ENCODE data around the gene PIP5KL1. TPM values are rescaled to one million over a fixed set of nuclear protein-coding genes. Genes with fewer than 3 reads are reported as not detected.

PIP5KL1 gene
- total RNA-seq, 1 donor, result 0.42 TPM

DNA sequence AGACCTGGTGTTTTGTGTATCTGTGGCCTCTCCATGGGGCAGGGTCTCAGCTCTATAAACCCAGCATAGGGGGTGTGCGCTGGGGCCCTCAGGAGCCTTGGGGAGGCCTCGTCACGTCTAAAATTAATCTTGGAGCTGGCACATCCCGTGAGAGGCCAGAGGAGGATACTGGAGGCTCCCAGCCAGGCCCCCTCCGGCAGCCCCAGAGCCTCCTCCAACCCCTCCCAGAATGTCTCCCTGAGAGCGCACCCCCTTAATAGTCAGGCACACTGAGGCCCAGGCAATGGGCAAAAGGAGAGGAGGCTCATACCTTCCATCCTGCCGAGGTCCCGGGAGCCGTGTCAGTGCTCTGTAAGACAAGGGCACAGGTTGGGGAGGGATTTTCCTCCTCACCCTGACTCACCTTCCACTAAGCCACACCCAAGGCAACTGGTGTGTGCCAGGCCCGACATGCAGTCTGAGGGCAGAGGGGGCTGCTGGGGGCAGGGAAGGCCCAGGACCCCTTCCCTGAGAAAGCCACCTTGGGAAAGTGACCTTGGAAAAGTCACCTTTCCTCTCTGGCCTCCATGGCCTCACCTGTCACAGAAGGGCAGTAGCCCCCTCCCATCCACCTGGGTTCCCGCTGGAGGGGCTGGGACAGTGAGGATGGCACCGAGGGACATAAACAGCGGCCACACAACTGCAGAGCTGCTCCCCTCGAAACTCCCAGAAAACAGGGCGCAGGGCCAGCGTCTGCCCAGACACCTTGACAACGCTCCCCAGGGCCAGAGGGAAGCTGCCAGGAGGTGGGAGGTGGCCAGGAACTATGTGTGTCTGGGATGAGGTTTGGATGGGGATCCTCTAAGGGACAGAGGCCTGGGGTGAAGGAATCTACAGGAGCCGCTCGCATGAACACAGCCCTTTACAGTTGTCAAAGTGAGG lies 56.0 kb downstream of the PIP5KL1 start:
- peaks cover 2% of the 10 kb centered on the region for H3K27me3 ChIP-seq (ENCODE audit: insufficient read depth, low read length)
- H3K9me3 ChIP-seq (ENCODE audit: low read depth, low read length), result no peaks in the 10 kb centered on the region
- no peaks in the 10 kb centered on the region for H3K4me1 ChIP-seq (ENCODE audit: insufficient read depth, low read length)
- H3K4me3 ChIP-seq (ENCODE audit: low read length), result no peak overlapping the region

DNA sequence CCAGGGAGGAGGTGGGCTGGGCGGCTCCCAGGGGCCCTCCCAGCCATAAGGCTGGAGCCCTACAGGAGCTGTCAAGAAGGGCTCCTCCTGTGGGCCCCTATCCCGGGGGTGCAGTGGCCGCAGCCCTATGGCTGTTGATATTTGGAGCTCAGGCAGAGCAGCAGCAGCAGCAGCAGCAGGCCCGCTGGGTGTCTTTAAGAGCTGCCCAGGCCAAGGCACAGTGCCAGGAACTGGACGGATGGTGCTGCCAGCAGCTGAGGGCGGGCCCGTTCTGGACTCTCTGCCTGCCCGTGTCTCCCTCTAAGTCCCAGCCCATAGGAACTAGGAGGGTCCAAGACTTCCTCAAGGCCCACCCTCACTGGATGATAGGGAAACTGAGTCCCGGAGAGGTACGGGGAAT lies 56.7 kb downstream of the PIP5KL1 start:
- H3K4me1 ChIP-seq (ENCODE audit: insufficient read depth, low read length), result no peaks in the 10 kb centered on the region
- no peak overlapping the region for H3K4me3 ChIP-seq (ENCODE audit: low read length)
- no peaks in the 10 kb centered on the region for H3K9me3 ChIP-seq (ENCODE audit: low read depth, low read length)
- H3K27me3 ChIP-seq (ENCODE audit: insufficient read depth, low read length), result peaks cover 2% of the 10 kb centered on the region

DNA sequence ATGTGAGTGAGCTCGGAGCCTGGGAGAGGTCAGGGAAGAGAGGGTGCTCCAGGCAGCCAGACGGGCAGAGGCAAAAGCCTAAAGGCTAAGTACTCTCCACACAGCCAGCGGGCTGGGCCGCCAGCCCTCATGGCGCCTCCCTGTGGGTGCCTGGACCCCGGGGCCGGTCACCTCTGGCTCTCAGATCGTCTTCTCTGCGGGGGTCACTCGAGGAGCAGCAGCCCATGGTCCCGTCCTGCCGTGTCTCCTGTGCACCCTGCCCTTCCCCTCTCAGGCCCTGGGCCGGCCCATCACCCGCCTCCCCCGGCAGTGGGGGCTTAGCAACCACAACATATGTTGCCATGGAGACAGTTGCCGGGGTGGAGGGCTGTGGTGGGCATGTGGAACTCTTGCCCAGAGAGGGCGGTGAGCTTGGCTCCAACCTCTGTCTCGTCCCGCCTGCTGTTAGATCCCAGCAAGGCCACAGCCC lies 57.3 kb downstream of the PIP5KL1 start:
- Histone ChIP-seq H3K9me3 (ENCODE audit: low read depth, low read length) (no peaks in the 10 kb centered on the region), H3K4me1 (ENCODE audit: insufficient read depth, low read length) (no peaks in the 10 kb centered on the region), H3K27me3 (ENCODE audit: insufficient read depth, low read length) (peaks cover 2% of the 10 kb centered on the region), H3K4me3 (ENCODE audit: low read length) (no peak overlapping the region)

DNA sequence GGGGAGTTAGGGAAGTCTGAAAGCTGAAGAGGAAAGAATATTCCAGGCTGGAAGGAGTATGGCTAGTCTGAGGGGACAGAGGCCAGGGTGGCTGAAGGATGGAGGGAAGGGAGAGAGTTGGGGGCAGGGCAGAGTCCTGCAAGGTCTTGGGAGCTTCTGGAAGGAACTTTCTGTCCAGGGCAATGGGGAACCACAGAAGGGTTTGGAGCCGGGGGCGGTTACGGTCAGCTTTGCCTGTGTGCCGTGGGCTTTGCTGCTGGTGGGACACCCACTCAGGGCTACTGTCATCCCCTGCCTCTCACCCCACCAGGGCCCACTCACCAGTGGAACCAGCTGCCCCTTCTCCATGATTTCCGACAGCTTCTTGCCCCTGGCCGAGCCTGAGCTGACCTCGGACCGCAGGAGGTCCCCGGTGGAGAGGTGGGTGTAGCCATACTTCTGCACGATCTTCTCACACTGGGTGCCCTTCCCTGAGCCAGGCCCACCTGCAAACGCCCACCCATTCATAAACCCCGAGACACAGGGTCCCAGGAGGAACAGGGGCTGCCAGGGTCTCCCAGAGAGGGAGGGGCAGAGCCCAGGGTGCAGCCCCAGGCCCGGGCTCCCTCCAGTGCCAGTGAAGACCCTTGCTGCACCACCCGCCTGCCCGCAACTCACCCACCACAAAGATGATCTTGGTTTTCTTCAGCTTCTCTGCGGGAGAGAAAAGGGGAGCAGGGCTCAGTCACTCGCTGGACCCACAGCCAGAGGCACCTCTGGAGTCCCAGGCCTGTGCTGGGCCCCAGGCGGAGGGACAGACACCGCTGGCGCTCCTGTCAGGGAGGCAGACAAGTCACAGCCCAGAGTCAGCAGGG lies 58.0 kb downstream of the PIP5KL1 start:
- Histone ChIP-seq H3K4me1 (ENCODE audit: insufficient read depth, low read length) (no peaks in the 10 kb centered on the region), H3K9me3 (ENCODE audit: low read depth, low read length) (no peaks in the 10 kb centered on the region), H3K4me3 (ENCODE audit: low read length) (no peak overlapping the region), H3K27me3 (ENCODE audit: insufficient read depth, low read length) (no peaks in the 10 kb centered on the region)

DNA sequence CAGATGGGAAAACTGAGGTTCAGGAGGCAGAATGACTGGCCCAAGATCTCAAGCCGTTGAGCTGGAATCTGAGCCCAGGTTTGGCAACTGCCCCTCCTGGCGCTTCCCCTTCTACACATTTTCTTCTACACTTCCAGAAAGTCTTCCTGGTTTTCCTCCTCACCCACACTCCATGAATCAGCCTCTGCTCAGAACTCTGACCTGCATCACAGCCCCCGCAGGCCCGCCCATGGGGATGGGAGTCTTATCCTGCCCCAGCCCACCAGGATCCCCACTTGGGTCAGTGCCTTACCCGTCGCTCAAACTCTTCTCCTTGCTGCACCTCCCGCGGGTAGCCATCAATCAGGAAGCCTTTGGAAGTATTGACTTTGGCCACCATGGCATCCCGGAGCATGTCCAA lies 59.0 kb downstream of the PIP5KL1 start:
- H3K9me3 ChIP-seq (ENCODE audit: low read depth, low read length), result no peaks in the 10 kb centered on the region
- no peak overlapping the region for H3K4me3 ChIP-seq (ENCODE audit: low read length)
- no peaks in the 10 kb centered on the region for H3K4me1 ChIP-seq (ENCODE audit: insufficient read depth, low read length)
- no peaks in the 10 kb centered on the region for H3K27me3 ChIP-seq (ENCODE audit: insufficient read depth, low read length)

DNA sequence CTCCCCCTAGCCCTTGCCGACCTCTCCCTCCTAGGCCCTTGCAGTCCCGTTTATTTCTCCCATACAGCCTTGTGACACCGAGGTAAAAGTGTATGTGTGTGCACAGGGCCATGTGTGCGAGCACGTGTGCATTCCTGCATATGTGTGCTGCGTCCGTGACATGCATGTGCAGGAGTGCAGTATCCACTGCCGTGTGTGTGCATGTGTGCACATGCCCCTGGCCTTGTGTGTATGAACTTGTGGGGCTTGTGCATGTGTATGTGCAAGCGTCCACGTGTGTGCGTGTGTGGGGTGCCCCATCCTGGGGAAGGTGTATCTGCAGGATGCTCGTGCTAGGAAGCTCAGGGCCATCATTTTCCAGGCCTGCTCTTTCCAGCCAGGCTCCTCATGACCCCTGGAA lies 59.7 kb downstream of the PIP5KL1 start:
- Histone ChIP-seq H3K9me3 (ENCODE audit: low read depth, low read length) (no peaks in the 10 kb centered on the region), H3K4me3 (ENCODE audit: low read length) (no peak overlapping the region), H3K27me3 (ENCODE audit: insufficient read depth, low read length) (no peaks in the 10 kb centered on the region), H3K4me1 (ENCODE audit: insufficient read depth, low read length) (peaks cover under 1% of the 10 kb centered on the region)

Other genes with a start within 250 kb of the PIP5KL1 start
- gene CFAP157, start 223.8 kb downstream of the PIP5KL1 start, total RNA-seq, result not detected
- 1.7 TPM for gene PTRH1, start 215.1 kb downstream of the PIP5KL1 start, total RNA-seq
- gene TTC16, start 214.7 kb downstream of the PIP5KL1 start, total RNA-seq, result 1.9 TPM
- gene TOR2A, start 195.5 kb downstream of the PIP5KL1 start, total RNA-seq, result 13.4 TPM
- gene SH2D3C, start 152.1 kb downstream of the PIP5KL1 start, total RNA-seq, result 12.6 TPM
- 77.8 TPM for gene CDK9, start 144.7 kb downstream of the PIP5KL1 start, total RNA-seq
- 44.4 TPM for gene FPGS, start 127.9 kb downstream of the PIP5KL1 start, total RNA-seq
- gene ENG, start 76.1 kb downstream of the PIP5KL1 start, total RNA-seq, result 3.8 TPM
- 3.7 TPM for gene AK1, start 53.1 kb downstream of the PIP5KL1 start, total RNA-seq
- 35.8 TPM for gene ST6GALNAC6, start 31.2 kb downstream of the PIP5KL1 start, total RNA-seq
- 22.7 TPM for gene ST6GALNAC4, start 13.7 kb downstream of the PIP5KL1 start, total RNA-seq
- 12.7 TPM for gene DPM2, start 7.1 kb upstream of the PIP5KL1 start, total RNA-seq
- gene EEIG1, start 50.2 kb upstream of the PIP5KL1 start, total RNA-seq, result 49.1 TPM
- 14.0 TPM for gene NAIF1, start 136.5 kb upstream of the PIP5KL1 start, total RNA-seq
- 30.6 TPM for gene SLC25A25, start 137.5 kb upstream of the PIP5KL1 start, total RNA-seq
- 23.7 TPM for gene PTGES2, start 197.0 kb upstream of the PIP5KL1 start, total RNA-seq
- 4.7 TPM for gene LCN2, start 218.7 kb upstream of the PIP5KL1 start, total RNA-seq
- gene BBLN, start 229.5 kb upstream of the PIP5KL1 start, total RNA-seq, result 78.1 TPM

All from mononuclear cell (primary cell).